GM23338 (cell line): ENCODE results near the gene MARCOL. TPM values are rescaled to one million over a fixed set of nuclear protein-coding genes. Genes with fewer than 3 reads are reported as not detected.

ENCODE experiments used
- ATAC-seq: fragments of 200-7000 bp; cut with Tn5 transposase; 3 replicates; pipeline ENCODE4 v1.9.1; 2020
- DNase-seq: peaks from one replicate; pipeline ENCODE4 v3.0.0-alpha.2; 2015; ENCODE audit warnings: low spot score
- H2AFZ ChIP-seq: fragments of 200-600 bp; sonication (generic); 2 replicates; pipeline ENCODE4 v1.8.0; 2016; ENCODE audit warnings: antibody characterized with exemption, mild to moderate bottlenecking, moderate library complexity
- H3F3A ChIP-seq: fragments of 200-600 bp; sonication (generic); replicated peaks from 2 replicates; pipeline ENCODE4 v1.8.0; 2017; ENCODE audit warnings: antibody characterized with exemption, mixed run types, low read depth
- H3K27ac ChIP-seq: fragments of 200-600 bp; sonication (generic); 2 replicates; pipeline ENCODE4 v1.6.1; 2016; ENCODE audit warnings: low read depth
- H3K27me3 ChIP-seq: fragments of 200-600 bp; sonication (generic); 2 replicates; pipeline ENCODE4 v1.8.0; 2016; ENCODE audit warnings: mild to moderate bottlenecking, mixed run types, moderate library complexity; ENCODE audit not compliant: insufficient read depth
- H3K36me3 ChIP-seq: fragments of 200-600 bp; sonication (generic); 2 replicates; pipeline ENCODE4 v1.8.0; 2016; ENCODE audit warnings: mild to moderate bottlenecking; ENCODE audit not compliant: insufficient read depth
- H3K4me1 ChIP-seq: fragments of 200-600 bp; sonication (generic); 2 replicates; pipeline ENCODE4 v1.8.0; 2016; ENCODE audit warnings: mild to moderate bottlenecking, moderate library complexity; ENCODE audit not compliant: insufficient read depth
- H3K4me2 ChIP-seq: fragments of 200-600 bp; sonication (generic); 2 replicates; pipeline ENCODE4 v1.7.1; 2017; ENCODE audit warnings: mixed run types
- H3K4me3 ChIP-seq: fragments of 200-600 bp; sonication (generic); 2 replicates; pipeline ENCODE4 v1.6.1; 2016; ENCODE audit warnings: mixed run types
- H3K79me2 ChIP-seq: fragments of 200-600 bp; sonication (generic); replicated peaks from 2 replicates; pipeline ENCODE4 v1.8.0; 2017; ENCODE audit warnings: mild to moderate bottlenecking; ENCODE audit not compliant: insufficient read depth
- H3K9me2 ChIP-seq: fragments of 200-600 bp; sonication (generic); 2 replicates; pipeline ENCODE4 v1.8.0; 2017; ENCODE audit not compliant: insufficient read depth
- H4K20me1 ChIP-seq: fragments of 200-600 bp; sonication (generic); replicated peaks from 2 replicates; pipeline ENCODE4 v1.8.0; 2017; ENCODE audit warnings: mild to moderate bottlenecking; ENCODE audit not compliant: insufficient read depth
- H3K27ac Mint-ChIP-seq: 2 replicates; pipeline ENCODE4 v1.8.0; 2020; ENCODE audit warnings: inconsistent platforms, mild to moderate bottlenecking, moderate library complexity, mixed read lengths
- H3K27me3 Mint-ChIP-seq: 3 replicates; pipeline ENCODE4 v1.8.0; 2022; ENCODE audit warnings: low read depth, mild to moderate bottlenecking, moderate library complexity, mixed read lengths, inconsistent platforms; ENCODE audit not compliant: insufficient read depth, poor library complexity
- H3K36me3 Mint-ChIP-seq: 3 replicates; pipeline ENCODE4 v1.8.0; 2021; ENCODE audit warnings: low read depth, mild to moderate bottlenecking, inconsistent platforms, moderate library complexity, mixed read lengths
- H3K4me1 Mint-ChIP-seq: 3 replicates; pipeline ENCODE4 v1.8.0; 2020; ENCODE audit warnings: mild to moderate bottlenecking, inconsistent platforms, mixed read lengths
- H3K4me3 Mint-ChIP-seq: 3 replicates; pipeline ENCODE4 v1.8.0; 2021; ENCODE audit warnings: moderate library complexity, mild to moderate bottlenecking, inconsistent platforms, mixed read lengths
- H3K9me3 Mint-ChIP-seq: 3 replicates; pipeline ENCODE4 v1.8.0; 2020; ENCODE audit warnings: moderate library complexity, mild to moderate bottlenecking, inconsistent platforms, mixed read lengths
- EZH2 ChIP-seq: fragments of 200-600 bp; sonication (generic); IDR thresholded peaks from one replicate; pipeline ENCODE4 v1.8.0; 2017; ENCODE audit warnings: antibody characterized with exemption, mild to moderate bottlenecking, low read depth; ENCODE audit not compliant: unreplicated experiment
- JUNB ChIP-seq: IDR thresholded peaks from one replicate; pipeline ENCODE4 v1.6.1; 2016; ENCODE audit warnings: antibody characterized with exemption; ENCODE audit not compliant: unreplicated experiment
- REST ChIP-seq: IDR thresholded peaks from one replicate; pipeline ENCODE4 v1.6.1; 2018; ENCODE audit warnings: antibody characterized with exemption; ENCODE audit not compliant: unreplicated experiment
- ZNF114 ChIP-seq: fragments of 250-450 bp; sonication (Bioruptor Pico); IDR thresholded peaks from 2 replicates; pipeline ENCODE4 v1.5.0; 2020; ENCODE audit warnings: mild to moderate bottlenecking, moderate library complexity
- ZNF462 ChIP-seq: fragments of 250-450 bp; sonication (Bioruptor Pico); IDR thresholded peaks from 2 replicates; pipeline ENCODE4 v1.5.0; 2020; ENCODE audit warnings: mild to moderate bottlenecking, moderate library complexity
- polyA plus RNA-seq: library from polyadenylated mRNA; unstranded; fragments of >200 nt; fragmentation: Nextera tagmentation; extraction: Ambion mirVana; gene quantifications from 2 replicates; pipeline ENCODE4 v1.2.1, GENCODE V29; 2016
- total RNA-seq: library from RNA; depleted of rRNA; stranded (reverse); fragments of >200 nt; shearing (Covaris generic); gene quantifications from 2 replicates; pipeline ENCODE4 v1.2.3, GENCODE V29; 2014

The MARCOL gene
- total and polyA plus RNA-seq, 2 experiments from 2014 or later = not detected

- no peak for TF ChIP-seq JUNB
- TF ChIP-seq ZNF462 (CRISPR knock-in tag) = no peak
These were observed 23.6 kb upstream of the MARCOL start (continued) for GRCh38 chr5:148214665-148215185.

GRCh38 chr5:148221508-148221907 lies 16.8 kb upstream of the MARCOL start:
- H3K27me3 ChIP-seq = no peaks in the 10 kb centered on the region
- H2AFZ ChIP-seq = no peak overlapping the region
- DNase-seq = peak; percentile 7
- no peaks in the 10 kb centered on the region for H3K9me3 Mint-ChIP-seq
- H3K4me3 ChIP-seq = no peak overlapping the region
- peak; percentile 62 for ATAC-seq
- no peaks in the 10 kb centered on the region for H3K36me3 Mint-ChIP-seq
- no peak overlapping the region; the same call in 1 of the 2 replicates for H3K27ac Mint-ChIP-seq
- no peak overlapping the region for H3K4me3 Mint-ChIP-seq
- H4K20me1 ChIP-seq = no peaks in the 10 kb centered on the region
- H3K9me2 ChIP-seq = 0 out of 2 replicates have a peak, but pooled peaks cover 6% of the 10 kb centered on the region
- H3K36me3 ChIP-seq = no peaks in the 10 kb centered on the region
- no peak overlapping the region for H3K4me2 ChIP-seq
- H3K79me2 ChIP-seq = no peaks in the 10 kb centered on the region
- H3K27ac ChIP-seq = no peak overlapping the region
- H3F3A ChIP-seq = no peaks in the 10 kb centered on the region
- H3K27me3 Mint-ChIP-seq = no peaks in the 10 kb centered on the region
- H3K4me1 Mint-ChIP-seq = no peaks in the 10 kb centered on the region
- no peaks in the 10 kb centered on the region for H3K4me1 ChIP-seq
- no peak for TF ChIP-seq ZNF114
- no peak for TF ChIP-seq ZNF462 (CRISPR knock-in tag)
- TF ChIP-seq REST = no peak
- no peak for TF ChIP-seq EZH2
